ENCODE measurements around the gene PPAN.

Gene PPAN

GRCh38 chr19:10085641-10086590 lies 20.2 kb upstream of the PPAN start, which contains the start of gene SHFL:
TSS of gene SHFL (plus strand) at chr19:10086317. CDS start at chr19:10086428, 111 bp downstream.
- in situ Hi-C loops (cut with HindIII; ENCODE audit: low pct_unique_long_range_greater_than_20kb, low sequenced_read_pairs) = no loop called here
- no peak for TF ChIP-seq JUND (IDR thresholded peaks at IDR 0.05; ENCODE audit: low read depth)
- DNase-seq (ENCODE audit: low read depth in 1 of 2, low spot score in 1 of 2) = peak; percentile 47 to 50

GRCh38 chr19:10086591-10087192 lies 19.5 kb upstream of the PPAN start:
- TF ChIP-seq JUND (IDR thresholded peaks at IDR 0.05; ENCODE audit: low read depth) = no peak
- in situ Hi-C loops (cut with HindIII; ENCODE audit: low pct_unique_long_range_greater_than_20kb, low sequenced_read_pairs) = no loop called here
- DNase-seq (ENCODE audit: low read depth in 1 of 2, low spot score in 1 of 2) = no peak

- TF ChIP-seq JUND (IDR thresholded peaks at IDR 0.05; ENCODE audit: low read depth) = no peak
- no peak for DNase-seq (ENCODE audit: low read depth in 1 of 2, low spot score in 1 of 2)
- in situ Hi-C loops (cut with HindIII; ENCODE audit: low pct_unique_long_range_greater_than_20kb, low sequenced_read_pairs) = no loop called here
Observed at GRCh38 chr19:10087296-10088061, 18.7 kb upstream of the PPAN start.

GRCh38 chr19:10088949-10089554 lies 17.1 kb upstream of the PPAN start:
- no peak for TF ChIP-seq JUND (IDR thresholded peaks at IDR 0.05; ENCODE audit: low read depth)
- in situ Hi-C loops (cut with HindIII; ENCODE audit: low pct_unique_long_range_greater_than_20kb, low sequenced_read_pairs) = no loop called here
- no peak for DNase-seq (ENCODE audit: low read depth in 1 of 2, low spot score in 1 of 2)

GRCh38 chr19:10089801-10090375 lies 16.3 kb upstream of the PPAN start:
- DNase-seq (ENCODE audit: low read depth in 1 of 2, low spot score in 1 of 2) = no peak
- TF ChIP-seq JUND (IDR thresholded peaks at IDR 0.05; ENCODE audit: low read depth) = no peak
- in situ Hi-C loops (cut with HindIII; ENCODE audit: low pct_unique_long_range_greater_than_20kb, low sequenced_read_pairs) = no loop called here

- in situ Hi-C loops (cut with HindIII; ENCODE audit: low pct_unique_long_range_greater_than_20kb, low sequenced_read_pairs) = no loop called here
- TF ChIP-seq JUND (IDR thresholded peaks at IDR 0.05; ENCODE audit: low read depth) = no peak
- no peak for DNase-seq (ENCODE audit: low read depth in 1 of 2, low spot score in 1 of 2)
Observed at GRCh38 chr19:10091370-10091687, 14.8 kb upstream of the PPAN start.

GRCh38 chr19:10091895-10092641 lies 14.1 kb upstream of the PPAN start:
- no peak for DNase-seq (ENCODE audit: low read depth in 1 of 2, low spot score in 1 of 2)
- in situ Hi-C loops (cut with HindIII; ENCODE audit: low pct_unique_long_range_greater_than_20kb, low sequenced_read_pairs) = no loop called here
- no peak for TF ChIP-seq JUND (IDR thresholded peaks at IDR 0.05; ENCODE audit: low read depth)

GRCh38 chr19:10092648-10093294 lies 13.4 kb upstream of the PPAN start:
- in situ Hi-C loops (cut with HindIII; ENCODE audit: low pct_unique_long_range_greater_than_20kb, low sequenced_read_pairs) = no loop called here
- DNase-seq (ENCODE audit: low read depth in 1 of 2, low spot score in 1 of 2) = no peak
- no peak for TF ChIP-seq JUND (IDR thresholded peaks at IDR 0.05; ENCODE audit: low read depth)

- in situ Hi-C loops (cut with HindIII; ENCODE audit: low pct_unique_long_range_greater_than_20kb, low sequenced_read_pairs) = no loop called here
- DNase-seq (ENCODE audit: low read depth in 1 of 2, low spot score in 1 of 2) = peak in 1 of 2 experiments; percentile 66
- no peak for TF ChIP-seq JUND (IDR thresholded peaks at IDR 0.05; ENCODE audit: low read depth)
Observed at GRCh38 chr19:10093295-10094186, 12.6 kb upstream of the PPAN start.

- in situ Hi-C loops (cut with HindIII; ENCODE audit: low pct_unique_long_range_greater_than_20kb, low sequenced_read_pairs) = no loop called here
- TF ChIP-seq JUND (IDR thresholded peaks at IDR 0.05; ENCODE audit: low read depth) = no peak
- no peak for DNase-seq (ENCODE audit: low read depth in 1 of 2, low spot score in 1 of 2)
Observed at GRCh38 chr19:10095622-10095947, 10.6 kb upstream of the PPAN start.
